HG03521 (cell line): ENCODE data around the gene VSIG2.
A peak's percentile ranks its signal among the peaks of the same experiment; 100 is the strongest.

ENCODE experiments used
- ATAC-seq: cut with Tn5 transposase; IDR thresholded peaks from one replicate; pipeline ENCODE4 v1.9.1; 2021; ENCODE audit warnings: mild to moderate bottlenecking, moderate library complexity; ENCODE audit not compliant: unreplicated experiment

VSIG2 gene

GRCh38 chr11:124766156-124766555, 14.1 kb upstream of the VSIG2 start:
- ATAC-seq: no peak

GRCh38 chr11:124763156-124763947, 11.3 kb upstream of the VSIG2 start:
- no peak for ATAC-seq

DNA sequence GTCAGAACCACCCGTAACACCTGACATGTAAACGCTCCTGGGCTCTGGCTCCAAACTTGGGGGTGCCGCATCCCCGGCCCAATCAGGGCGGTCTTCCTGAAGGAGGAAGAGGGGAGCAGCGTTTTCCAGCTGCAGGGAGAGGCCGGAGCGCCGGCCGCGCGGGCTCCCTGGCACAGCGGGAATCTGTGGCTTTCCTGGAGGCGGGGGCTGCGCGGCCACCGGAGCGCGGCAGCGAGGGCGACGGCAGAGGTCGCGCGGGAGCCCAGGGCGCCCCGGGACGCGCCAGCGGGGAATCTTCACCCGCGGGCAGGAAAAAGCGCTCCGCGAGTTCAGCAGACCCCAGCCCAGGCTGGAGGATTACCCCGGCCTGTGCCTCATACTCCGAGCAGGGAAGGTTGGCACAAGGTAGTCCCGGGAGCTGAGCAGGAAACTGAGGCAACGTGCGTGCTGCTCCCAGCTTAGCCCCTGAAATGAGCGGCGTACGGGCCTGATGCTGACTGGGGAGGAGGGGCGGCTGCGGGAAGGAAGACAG, 10.6 kb upstream of the VSIG2 start:
- peak; percentile 2 for ATAC-seq

- peak; percentile 66 for ATAC-seq
These were observed 10.1 kb upstream of the VSIG2 start, which contains the start of gene ESAM for GRCh38 chr11:124762105-124762623. Gene ESAM, minus strand, starts transcription at chr11:124762290. Its CDS starts 136 bp downstream, at chr11:124762154.

GRCh38 chr11:124761301-124762104, 9.4 kb upstream of the VSIG2 start:
- ATAC-seq: no peak

DNA sequence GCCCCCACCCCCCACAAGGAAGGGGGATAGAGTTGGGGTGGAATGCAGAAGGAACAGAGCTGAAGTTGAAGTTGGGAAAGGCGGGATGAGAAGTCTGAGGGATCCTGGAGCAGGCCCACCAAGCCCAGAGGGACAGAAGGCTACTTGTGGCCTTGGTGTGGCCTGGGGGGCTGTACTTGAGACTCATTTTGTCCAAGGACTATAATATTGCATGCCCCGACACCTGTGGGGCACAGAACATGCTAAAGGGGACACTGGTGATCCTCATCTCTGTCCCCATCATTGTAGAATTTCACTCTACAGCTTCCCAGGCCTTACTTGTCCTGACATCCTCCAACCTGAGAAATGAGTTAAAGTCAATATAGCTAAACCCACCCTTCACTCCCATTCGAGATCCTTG, 8.8 kb upstream of the VSIG2 start:
- no peak for ATAC-seq

- no peak for ATAC-seq
These were observed 8.2 kb upstream of the VSIG2 start for GRCh38 chr11:124760205-124760652.

GRCh38 chr11:124759266-124760204, 7.5 kb upstream of the VSIG2 start:
- no peak for ATAC-seq

- peak; percentile 37 for ATAC-seq
These were observed 6.6 kb upstream of the VSIG2 start for GRCh38 chr11:124758355-124759265.

DNA sequence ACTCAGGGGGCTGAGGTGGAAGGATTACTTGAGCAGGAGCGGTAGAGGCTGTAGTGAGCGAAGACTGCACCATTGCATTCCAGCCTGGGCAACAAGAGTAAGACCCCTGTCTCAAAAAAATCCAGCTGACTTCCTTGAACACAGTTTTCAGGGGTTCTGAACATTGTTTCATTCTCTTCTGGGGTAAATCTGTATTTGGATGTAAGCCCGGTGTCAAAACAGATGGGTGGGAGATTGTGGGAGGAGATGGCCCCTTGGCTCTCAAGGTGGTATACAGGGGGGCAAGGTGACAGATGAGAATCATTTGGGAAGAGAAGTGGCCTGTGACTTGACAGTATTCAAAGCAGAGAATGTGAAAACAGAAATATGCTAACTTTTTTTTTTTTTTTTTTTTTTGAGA, 5.3 kb upstream of the VSIG2 start:
- no peak for ATAC-seq

DNA sequence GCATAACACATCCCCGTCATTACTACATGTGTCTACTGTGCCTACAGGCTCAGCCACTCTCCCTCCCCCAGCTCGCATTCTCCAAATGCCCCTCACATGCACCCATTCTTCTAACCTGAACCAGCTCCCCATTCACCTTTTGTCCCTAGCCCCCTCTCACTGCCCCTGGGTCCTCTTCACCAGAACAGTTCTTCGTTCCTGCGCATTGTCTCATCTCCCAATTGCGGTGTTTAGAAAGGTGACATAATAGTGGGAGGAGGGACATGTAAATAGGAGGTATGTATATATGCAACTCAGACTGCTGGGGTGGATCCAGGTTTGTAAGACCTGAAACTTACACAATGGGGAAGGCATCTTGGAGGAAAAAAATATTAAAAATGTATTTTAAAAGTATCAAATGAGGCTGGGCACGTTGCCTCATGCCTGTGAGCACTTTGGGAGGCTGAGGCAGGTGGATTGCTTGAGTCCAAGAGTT, 4.7 kb upstream of the VSIG2 start:
- ATAC-seq: no peak

DNA sequence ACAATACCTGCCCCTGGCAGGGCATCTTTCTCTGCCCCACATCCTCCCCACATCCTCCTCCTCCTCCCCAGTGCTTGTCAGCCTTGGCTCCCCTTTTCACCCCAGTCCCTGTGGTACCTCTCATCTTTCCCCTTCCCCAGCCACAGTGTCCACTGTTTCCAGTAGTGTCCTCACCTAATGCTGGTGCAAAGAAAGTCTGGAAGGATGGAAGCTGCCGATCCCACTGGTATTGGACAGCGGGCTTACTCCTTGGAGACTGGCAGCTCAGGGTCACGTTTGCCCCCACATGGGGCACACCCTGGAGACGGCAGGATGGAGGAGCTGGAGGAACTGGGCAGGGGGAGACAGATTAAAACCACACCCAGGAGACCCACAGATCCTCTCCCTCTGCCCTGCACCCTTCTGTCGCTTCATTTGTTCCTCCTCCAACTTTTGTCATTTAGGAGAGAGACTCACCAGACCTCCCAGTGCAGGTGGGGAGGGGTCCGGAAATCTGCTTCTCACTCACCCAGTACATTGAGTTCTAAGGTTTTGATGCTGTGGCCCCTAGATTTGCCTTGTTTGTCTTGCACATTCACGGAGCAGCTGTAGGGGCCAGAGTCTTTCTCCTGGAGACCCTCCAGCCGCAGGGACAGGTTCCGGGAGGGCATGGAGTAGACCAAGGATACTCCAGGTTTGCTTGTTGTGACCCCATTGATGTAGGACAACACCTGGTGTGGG, 4.1 kb upstream of the VSIG2 start:
- ATAC-seq: no peak

- no peak for ATAC-seq
These were observed 2.7 kb upstream of the VSIG2 start for GRCh38 chr11:124754710-124755109.

- no peak for ATAC-seq
These were observed 2.3 kb upstream of the VSIG2 start for GRCh38 chr11:124754309-124754708.

DNA sequence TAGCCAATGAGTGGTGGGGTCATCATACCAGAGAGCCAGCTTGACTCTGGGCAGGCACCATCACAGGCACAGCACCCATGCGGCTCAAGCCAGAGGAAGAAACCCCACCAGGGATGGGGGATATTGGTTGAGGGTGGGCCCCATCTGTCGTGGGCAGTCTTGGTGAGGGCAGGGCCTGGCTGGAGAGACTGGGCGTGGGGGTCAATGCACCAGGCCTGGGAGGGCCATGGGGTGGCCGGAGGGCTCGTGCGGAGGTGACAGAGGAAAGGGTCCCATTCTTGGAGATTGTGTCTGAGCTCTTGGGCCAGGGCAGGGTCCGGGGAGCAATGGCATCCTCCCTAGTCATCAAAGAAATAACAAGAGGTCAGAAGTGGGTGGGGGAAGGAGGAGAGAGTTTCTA, 1.6 kb upstream of the VSIG2 start:
- ATAC-seq: no peak

DNA sequence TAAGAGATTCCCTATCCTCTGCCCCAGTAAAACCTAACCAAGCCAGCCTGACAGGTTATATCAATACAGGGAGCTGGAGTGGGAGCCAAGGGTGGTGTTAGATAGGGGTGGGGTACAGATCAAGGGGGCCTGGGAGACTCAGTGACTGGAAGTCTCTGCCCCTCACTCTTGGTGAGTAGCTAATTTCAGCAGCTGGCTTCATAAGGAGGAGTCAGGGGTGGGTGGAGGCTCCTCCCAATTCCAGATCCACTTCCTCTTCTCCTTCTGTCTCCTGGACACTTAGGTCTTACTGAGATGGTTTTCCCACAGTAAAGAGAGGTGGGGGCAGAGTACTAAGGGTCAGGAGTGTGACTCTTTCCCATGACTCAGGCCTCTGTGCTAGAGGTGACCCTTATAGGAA, 1.1 kb upstream of the VSIG2 start:
- no peak for ATAC-seq

DNA sequence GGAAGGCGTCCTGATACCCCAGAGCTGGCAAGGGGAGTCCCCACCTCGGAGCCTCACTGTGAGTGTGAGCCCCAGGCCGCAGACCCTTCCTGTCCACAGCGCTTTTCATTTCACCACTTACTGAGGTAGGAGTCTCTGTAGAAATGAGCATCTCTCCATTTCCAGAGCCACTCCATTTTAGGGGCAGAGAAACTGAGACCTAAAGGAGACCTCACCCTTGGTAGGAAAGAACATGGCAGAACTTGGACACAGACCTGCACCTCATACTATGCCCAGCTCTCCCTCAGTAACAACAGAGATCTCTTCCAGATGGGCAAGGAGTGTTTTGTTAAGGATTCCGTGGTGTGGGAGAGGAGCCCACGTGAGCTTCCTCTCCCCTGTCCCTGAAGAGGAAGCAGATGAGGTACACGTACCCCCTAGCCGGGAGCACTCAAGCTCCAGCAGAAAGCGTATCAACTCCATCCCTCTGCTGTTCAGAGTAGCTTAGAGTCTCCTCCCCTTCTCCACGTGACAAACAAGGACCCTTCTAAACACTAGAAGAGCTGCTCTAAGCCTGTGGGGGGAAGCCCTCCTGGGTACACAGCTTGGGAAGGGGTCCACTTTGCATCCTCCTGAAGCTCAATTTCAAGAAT, 532 bp upstream of the VSIG2 start:
- no peak for ATAC-seq

GRCh38 chr11:124751391-124751740, 689 bp downstream of the VSIG2 start:
- no peak for ATAC-seq
